ENCODE measurements around the gene EVA1C. TPM values are rescaled to one million over a fixed set of nuclear protein-coding genes. Genes with fewer than 3 reads are reported as not detected.

The EVA1C gene
- total and polyA plus RNA-seq, 9 of the 15 experiments (the other 6 are each of a cell fraction or from before 2014, with no cell fraction given), result 0.22 TPM; not detected in 8

DNA sequence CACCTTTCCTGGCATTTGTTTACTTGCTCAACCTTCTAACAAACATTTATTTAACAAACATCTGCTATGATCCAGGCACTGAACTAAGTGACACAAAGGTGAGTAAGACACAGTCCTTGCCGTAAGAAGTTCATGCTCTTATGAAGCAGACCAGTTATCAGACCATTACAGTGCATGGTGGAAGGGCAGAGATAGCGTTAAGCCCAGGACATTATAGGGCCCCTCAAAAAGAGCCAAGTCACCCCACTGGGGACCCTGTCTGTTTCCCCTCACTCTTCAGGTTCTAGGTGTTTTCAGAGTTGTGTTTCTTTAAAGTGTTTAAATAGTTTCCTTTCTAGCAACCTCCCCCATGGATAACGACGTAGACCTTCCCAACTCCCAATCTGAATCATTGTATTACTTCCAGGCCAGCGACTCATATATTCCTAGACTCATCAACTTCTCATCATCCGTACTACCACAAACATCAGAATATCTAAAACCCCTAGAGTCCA, 133.5 kb downstream of the EVA1C start (continued):
- TF ChIP-seq ZC3H4 (CRISPR knock-in tag; IDR thresholded peaks at IDR 0.05; ENCODE audit: borderline replicate concordance) (no peak), CC2D1A (IDR thresholded peaks at IDR 0.05) (peak; percentile 85; the same call in 1 of the 2 replicates), ZNF175 (CRISPR knock-in tag; IDR thresholded peaks at IDR 0.05; ENCODE audit: low read depth) (no peak), PHF8 (IDR thresholded peaks at IDR 0.05; ENCODE audit: borderline replicate concordance, low read length) (no peak), SREBF1 (IDR thresholded peaks at IDR 0.05; ENCODE audit: borderline replicate concordance, low read depth, low read length) (no peak), CCAR2 (IDR thresholded peaks at IDR 0.05; ENCODE audit: low read depth, low read length) (no peak), ZNF668 (CRISPR knock-in tag; IDR thresholded peaks at IDR 0.05) (no peak), ZNF717 (CRISPR knock-in tag; IDR thresholded peaks at IDR 0.05) (no peak), TEAD1 (CRISPR knock-in tag; IDR thresholded peaks at IDR 0.05) (peak in 1 of 2 experiments; percentile 48; a peak in 1 of 4 replicates), CCNT2 (IDR thresholded peaks at IDR 0.05; ENCODE audit: borderline replicate concordance, extremely low read depth, insufficient read length, low read depth, low read length) (peak; percentile 64), MYC (IDR thresholded peaks at IDR 0.05; ENCODE audit: low read depth, low read length) (peak; percentile 8; the same call in 1 of the 2 replicates), MYC (CRISPR knock-in tag; IDR thresholded peaks at IDR 0.05; ENCODE audit: borderline replicate concordance, low read depth) (no peak), SIRT6 (IDR thresholded peaks at IDR 0.05; ENCODE audit: low read depth, low read length) (no peak), HDAC8 (tag; IDR thresholded peaks at IDR 0.05) (no peak), ZNF354B (CRISPR knock-in tag; IDR thresholded peaks at IDR 0.05) (no peak)
- TF ChIP-seq, protein P1, sequence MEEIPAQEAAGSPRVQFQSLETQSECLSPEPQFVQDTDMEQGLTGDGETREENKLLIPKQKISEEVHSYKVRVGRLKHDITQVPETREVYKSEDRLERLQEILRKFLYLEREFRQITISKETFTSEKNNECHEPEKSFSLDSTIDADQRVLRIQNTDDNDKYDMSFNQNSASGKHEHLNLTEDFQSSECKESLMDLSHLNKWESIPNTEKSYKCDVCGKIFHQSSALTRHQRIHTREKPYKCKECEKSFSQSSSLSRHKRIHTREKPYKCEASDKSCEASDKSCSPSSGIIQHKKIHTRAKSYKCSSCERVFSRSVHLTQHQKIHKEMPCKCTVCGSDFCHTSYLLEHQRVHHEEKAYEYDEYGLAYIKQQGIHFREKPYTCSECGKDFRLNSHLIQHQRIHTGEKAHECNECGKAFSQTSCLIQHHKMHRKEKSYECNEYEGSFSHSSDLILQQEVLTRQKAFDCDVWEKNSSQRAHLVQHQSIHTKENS (CRISPR knock-in tag; IDR thresholded peaks at IDR 0.05), result no peak
- TF ChIP-seq, protein P2, sequence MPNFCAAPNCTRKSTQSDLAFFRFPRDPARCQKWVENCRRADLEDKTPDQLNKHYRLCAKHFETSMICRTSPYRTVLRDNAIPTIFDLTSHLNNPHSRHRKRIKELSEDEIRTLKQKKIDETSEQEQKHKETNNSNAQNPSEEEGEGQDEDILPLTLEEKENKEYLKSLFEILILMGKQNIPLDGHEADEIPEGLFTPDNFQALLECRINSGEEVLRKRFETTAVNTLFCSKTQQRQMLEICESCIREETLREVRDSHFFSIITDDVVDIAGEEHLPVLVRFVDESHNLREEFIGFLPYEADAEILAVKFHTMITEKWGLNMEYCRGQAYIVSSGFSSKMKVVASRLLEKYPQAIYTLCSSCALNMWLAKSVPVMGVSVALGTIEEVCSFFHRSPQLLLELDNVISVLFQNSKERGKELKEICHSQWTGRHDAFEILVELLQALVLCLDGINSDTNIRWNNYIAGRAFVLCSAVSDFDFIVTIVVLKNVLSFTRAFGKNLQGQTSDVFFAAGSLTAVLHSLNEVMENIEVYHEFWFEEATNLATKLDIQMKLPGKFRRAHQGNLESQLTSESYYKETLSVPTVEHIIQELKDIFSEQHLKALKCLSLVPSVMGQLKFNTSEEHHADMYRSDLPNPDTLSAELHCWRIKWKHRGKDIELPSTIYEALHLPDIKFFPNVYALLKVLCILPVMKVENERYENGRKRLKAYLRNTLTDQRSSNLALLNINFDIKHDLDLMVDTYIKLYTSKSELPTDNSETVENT (CRISPR knock-in tag; IDR thresholded peaks at IDR 0.05), result no peak
- TF ChIP-seq, protein P3, sequence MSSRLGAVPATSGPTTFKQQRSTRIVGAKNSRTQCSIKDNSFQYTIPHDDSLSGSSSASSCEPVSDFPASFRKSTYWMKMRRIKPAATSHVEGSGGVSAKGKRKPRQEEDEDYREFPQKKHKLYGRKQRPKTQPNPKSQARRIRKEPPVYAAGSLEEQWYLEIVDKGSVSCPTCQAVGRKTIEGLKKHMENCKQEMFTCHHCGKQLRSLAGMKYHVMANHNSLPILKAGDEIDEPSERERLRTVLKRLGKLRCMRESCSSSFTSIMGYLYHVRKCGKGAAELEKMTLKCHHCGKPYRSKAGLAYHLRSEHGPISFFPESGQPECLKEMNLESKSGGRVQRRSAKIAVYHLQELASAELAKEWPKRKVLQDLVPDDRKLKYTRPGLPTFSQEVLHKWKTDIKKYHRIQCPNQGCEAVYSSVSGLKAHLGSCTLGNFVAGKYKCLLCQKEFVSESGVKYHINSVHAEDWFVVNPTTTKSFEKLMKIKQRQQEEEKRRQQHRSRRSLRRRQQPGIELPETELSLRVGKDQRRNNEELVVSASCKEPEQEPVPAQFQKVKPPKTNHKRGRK (tag; IDR thresholded peaks at IDR 0.05), result no peak
- TF ChIP-seq, protein P4, sequence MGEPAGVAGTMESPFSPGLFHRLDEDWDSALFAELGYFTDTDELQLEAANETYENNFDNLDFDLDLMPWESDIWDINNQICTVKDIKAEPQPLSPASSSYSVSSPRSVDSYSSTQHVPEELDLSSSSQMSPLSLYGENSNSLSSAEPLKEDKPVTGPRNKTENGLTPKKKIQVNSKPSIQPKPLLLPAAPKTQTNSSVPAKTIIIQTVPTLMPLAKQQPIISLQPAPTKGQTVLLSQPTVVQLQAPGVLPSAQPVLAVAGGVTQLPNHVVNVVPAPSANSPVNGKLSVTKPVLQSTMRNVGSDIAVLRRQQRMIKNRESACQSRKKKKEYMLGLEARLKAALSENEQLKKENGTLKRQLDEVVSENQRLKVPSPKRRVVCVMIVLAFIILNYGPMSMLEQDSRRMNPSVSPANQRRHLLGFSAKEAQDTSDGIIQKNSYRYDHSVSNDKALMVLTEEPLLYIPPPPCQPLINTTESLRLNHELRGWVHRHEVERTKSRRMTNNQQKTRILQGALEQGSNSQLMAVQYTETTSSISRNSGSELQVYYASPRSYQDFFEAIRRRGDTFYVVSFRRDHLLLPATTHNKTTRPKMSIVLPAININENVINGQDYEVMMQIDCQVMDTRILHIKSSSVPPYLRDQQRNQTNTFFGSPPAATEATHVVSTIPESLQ (CRISPR knock-in tag; IDR thresholded peaks at IDR 0.05), result no peak
